IMR-90 (cell line): Measurements from ENCODE around the gene WRAP73. TPM values are rescaled to one million over a fixed set of nuclear protein-coding genes. Genes with fewer than 3 reads are reported as not detected.

Source experiments
- ATAC-seq: fragments of 200-7000 bp; cut with Tn5 transposase; 2 replicates; pipeline ENCODE4 v1.9.1; 2020; ENCODE audit warnings: low read depth, mild to moderate bottlenecking, moderate library complexity
- BruUV-seq: library from RNA; stranded (reverse); fragments of 400-500 nt; replicated peaks from 2 replicates; lab custom pipeline; 2021; lab: Mats Ljungman, UMichigan
- CTCF ChIA-PET: fragments of 300-600 bp; formaldehyde crosslinking; extraction: SDS; loops from one replicate; lab custom pipeline; 2021; ENCODE audit warnings: antibody characterized with exemption; lab: Yijun Ruan, JAX
- POLR2A ChIA-PET: fragments of 300-600 bp; sonication (Branson Sonifier 250); formaldehyde crosslinking; loops from one replicate; lab custom pipeline; 2022; ENCODE audit warnings: antibody characterized with exemption; ENCODE audit not compliant: unreplicated experiment; lab: Charles Lee
- DNase-seq: peaks from one replicate; pipeline ENCODE4 v3.0.0; 2013
- H2AFZ ChIP-seq: replicated peaks from 2 replicates; pipeline ENCODE3; 2013; ENCODE audit warnings: low read length, mild to moderate bottlenecking; ENCODE audit not compliant: poor library complexity
- H2AK5ac ChIP-seq: 2 replicates; pipeline ENCODE4 v1.6.1; 2013; ENCODE audit warnings: low read depth, low read length, inconsistent platforms
- H2AK9ac ChIP-seq: replicated peaks from 2 replicates; pipeline ENCODE3; 2013; ENCODE audit warnings: mild to moderate bottlenecking, low read depth, low read length, moderate library complexity; ENCODE audit not compliant: poor library complexity
- H2BK120ac ChIP-seq: 2 replicates; pipeline ENCODE4 v1.6.1; 2013; ENCODE audit warnings: low read depth, low read length, inconsistent platforms
- H2BK15ac ChIP-seq: 3 replicates; pipeline ENCODE4 v1.6.1; 2013; ENCODE audit warnings: low read depth, low read length, inconsistent platforms
- H2BK20ac ChIP-seq: 2 replicates; pipeline ENCODE4 v1.6.1; 2013; ENCODE audit warnings: low read depth, mild to moderate bottlenecking, inconsistent platforms, low read length, moderate library complexity
- H2BK5ac ChIP-seq: 2 replicates; pipeline ENCODE4 v1.6.1; 2013; ENCODE audit warnings: mild to moderate bottlenecking, low read depth, low read length, inconsistent platforms; ENCODE audit not compliant: poor library complexity, severe bottlenecking
- H3K14ac ChIP-seq: replicated peaks from 2 replicates; pipeline ENCODE4 v1.6.1; 2013; ENCODE audit warnings: low read depth, low read length, inconsistent platforms
- H3K18ac ChIP-seq: 2 replicates; pipeline ENCODE4 v1.6.1; 2013; ENCODE audit warnings: low read depth, low read length, control low read depth
- H3K23ac ChIP-seq: 2 replicates; pipeline ENCODE4 v1.6.1; 2013; ENCODE audit warnings: low read depth, low read length, inconsistent platforms
- H3K27ac ChIP-seq: 2 replicates; pipeline ENCODE4 v1.5.1; 2013; ENCODE audit warnings: mild to moderate bottlenecking, control low read depth, low read length; ENCODE audit not compliant: insufficient read depth
- H3K27me3 ChIP-seq: 2 replicates; pipeline ENCODE4 v1.6.1; 2013; ENCODE audit warnings: low read length; ENCODE audit not compliant: control insufficient read depth, insufficient read depth
- H3K36me3 ChIP-seq: 2 replicates; pipeline ENCODE4 v1.6.1; 2013; ENCODE audit warnings: low read length, mixed read lengths; ENCODE audit not compliant: control insufficient read depth, insufficient read depth
- H3K4ac ChIP-seq: 2 replicates; pipeline ENCODE4 v1.6.1; 2013; ENCODE audit warnings: low read depth, low read length, inconsistent platforms
- H3K4me1 ChIP-seq: 2 replicates; pipeline ENCODE4 v1.6.1; 2013; ENCODE audit warnings: low read length, mixed read lengths; ENCODE audit not compliant: control insufficient read depth, insufficient read depth
- H3K4me2 ChIP-seq: 2 replicates; pipeline ENCODE4 v1.6.1; 2013; ENCODE audit warnings: low read depth, mild to moderate bottlenecking, control low read depth, low read length, moderate library complexity
- H3K4me3 ChIP-seq: 2 replicates; pipeline ENCODE4 v1.5.1; 2013; ENCODE audit warnings: low read depth, mild to moderate bottlenecking, control low read depth, low read length, moderate library complexity; ENCODE audit not compliant: insufficient read depth
- H3K56ac ChIP-seq: 2 replicates; pipeline ENCODE4 v1.6.1; 2013; ENCODE audit warnings: low read length, inconsistent platforms; ENCODE audit not compliant: insufficient read depth; ENCODE audit errors: extremely low read depth
- H3K79me1 ChIP-seq, 2 experiments: 2 replicates each; pipeline ENCODE4 v1.6.1; 2013; ENCODE audit warnings: low read length in 2 of 2, inconsistent platforms in 1 of 2, low read depth in 1 of 2
- H3K9ac ChIP-seq: 2 replicates; pipeline ENCODE4 v1.6.1; 2013; ENCODE audit warnings: low read depth, low read length, control low read depth
- H3K9me1 ChIP-seq: 2 replicates; pipeline ENCODE4 v1.6.1; 2013; ENCODE audit warnings: low read length, inconsistent platforms; ENCODE audit not compliant: insufficient read depth
- H3K9me3 ChIP-seq: 2 replicates; pipeline ENCODE4 v1.6.1; 2013; ENCODE audit warnings: low read length; ENCODE audit not compliant: control insufficient read depth, insufficient read depth
- H4K20me1 ChIP-seq: 2 replicates; pipeline ENCODE4 v1.6.1; 2013; ENCODE audit warnings: low read length, inconsistent platforms; ENCODE audit not compliant: insufficient read depth
- H4K5ac ChIP-seq: 2 replicates; pipeline ENCODE4 v1.6.1; 2013; ENCODE audit warnings: mild to moderate bottlenecking, low read depth, low read length, control low read depth
- H4K8ac ChIP-seq, 2 experiments: 2 replicates each; pipeline ENCODE4 v1.6.1; 2013; ENCODE audit warnings: low read depth in 2 of 2, low read length in 2 of 2, control low read depth in 1 of 2, inconsistent platforms in 1 of 2
- H4K91ac ChIP-seq: 2 replicates; pipeline ENCODE4 v1.6.1; 2013; ENCODE audit warnings: low read depth, low read length, inconsistent platforms; ENCODE audit not compliant: insufficient read depth
- BHLHE40 ChIP-seq: fragments of 150-350 bp; IDR thresholded peaks from 2 replicates; pipeline ENCODE4 v1.6.1; 2016; ENCODE audit warnings: mild to moderate bottlenecking, low read depth, low read length
- CEBPB ChIP-seq: IDR thresholded peaks from 2 replicates; pipeline ENCODE4 v1.6.1; 2012; ENCODE audit warnings: low read depth, low read length, improper control_type of control experiment
- CTCF ChIP-seq: conservative IDR thresholded peaks from 2 replicates; pipeline ENCODE4 v1.5.1; 2012; ENCODE audit warnings: mild to moderate bottlenecking, low read depth, low read length, improper control_type of control experiment
- ELK1 ChIP-seq: fragments of 150-350 bp; IDR thresholded peaks from 2 replicates; pipeline ENCODE4 v1.6.1; 2016; ENCODE audit warnings: low read depth, mild to moderate bottlenecking, low read length, moderate library complexity, borderline replicate concordance
- MAZ ChIP-seq: IDR thresholded peaks from 2 replicates; pipeline ENCODE4 v1.6.1; 2012; ENCODE audit warnings: low read depth, mild to moderate bottlenecking, low read length, improper control_type of control experiment, moderate library complexity, borderline replicate concordance
- RAD21 ChIP-seq: IDR thresholded peaks from 2 replicates; pipeline ENCODE4 v1.6.1; 2012; ENCODE audit warnings: low read length, improper control_type of control experiment
- RFX5 ChIP-seq: IDR thresholded peaks from 2 replicates; pipeline ENCODE4 v1.8.0; 2012; ENCODE audit warnings: low read depth, mild to moderate bottlenecking, low read length, moderate library complexity
- USF2 ChIP-seq: fragments of 150-350 bp; IDR thresholded peaks from 2 replicates; pipeline ENCODE4 v1.6.1; 2017; ENCODE audit warnings: mild to moderate bottlenecking, antibody characterized with exemption, low read length, low read depth
- WGBS, 2 experiments: methylation state at CpG; one replicate each; pipeline versions ENCODE4 v1.1.5 to v1.1.7; 2013; ENCODE audit warnings: missing lambda C conversion rate in 2 of 2; ENCODE audit not compliant: insufficient read length in 1 of 2; ENCODE audit errors: extremely low coverage in 2 of 2; 5-methylcytosine and 5-hydroxymethylcytosine counted together
- dilution Hi-C: fragments of 300-500 bp; cut with HindIII; formaldehyde crosslinking; loops from one replicate; pipeline ENCODE4 v1.14.3; 2018; ENCODE audit warnings: low sequenced_read_pairs; ENCODE audit not compliant: unreplicated experiment
- in situ Hi-C: fragments of 300-500 bp; cut with MboI; formaldehyde crosslinking; loops from 3 replicates; pipeline ENCODE4 v1.14.3; 2019; ENCODE audit warnings: low sequenced_read_pairs, inconsistent platforms, mixed read lengths
- intact Hi-C: fragments of 100-400 bp; cut with micrococcal nuclease; formaldehyde crosslinking; loops from 2 replicates; pipeline ENCODE4 v1.10.0; 2022
- polyA plus RNA-seq, 3 experiments: library from polyadenylated mRNA; depleted of rRNA; stranded (reverse); fragments of >200 nt; gene quantifications; 2 replicates each; pipeline ENCODE4 v1.2.3, GENCODE V29; 2012; ENCODE audit warnings: low replicate concordance in 1 of 3
- total RNA-seq: library from RNA; depleted of rRNA; stranded (reverse); fragments of >200 nt; gene quantifications from 2 replicates; pipeline ENCODE4 v1.2.3, GENCODE V29; 2012

The WRAP73 gene
- total and polyA plus RNA-seq, 2 of the 4 experiments (the other 2 are of a cell fraction): 10.8 to 23.6 TPM

GRCh38 chr1:3645666-3646355 lies 4.1 kb downstream of the WRAP73 start:
- H2AK5ac ChIP-seq: no peak overlapping the region
- ChIA-PET POLR2A (no interaction called here), CTCF (no interaction called here)
- H2BK20ac ChIP-seq: no peak overlapping the region
- no peak for DNase-seq
- in situ Hi-C loops: no loop called here
- no peaks in the 10 kb centered on the region for H3K9me3 ChIP-seq
- no peak overlapping the region for H2AK9ac ChIP-seq
- H3K79me1 ChIP-seq: peaks cover 4 to 15% of the 10 kb centered on the region in 2 experiments
- H3K4ac ChIP-seq: no peak overlapping the region
- no peak overlapping the region for H2BK5ac ChIP-seq
- no peak overlapping the region for H2BK15ac ChIP-seq
- peaks cover 5% of the 10 kb centered on the region for H3K27me3 ChIP-seq
- no peak overlapping the region for H4K91ac ChIP-seq
- no peak overlapping the region for H3K9ac ChIP-seq
- no peak overlapping the region for H4K5ac ChIP-seq
- no peak for TF ChIP-seq BHLHE40
- TF ChIP-seq RFX5: no peak
- TF ChIP-seq USF2: no peak
- TF ChIP-seq CEBPB: no peak
- TF ChIP-seq CTCF: no peak
- TF ChIP-seq RAD21: no peak
- no peak for TF ChIP-seq ELK1
- no peak for TF ChIP-seq MAZ
- no peak for ATAC-seq
- no peak overlapping the region for H3K14ac ChIP-seq
- dilution Hi-C loops: no loop called here
- H3K23ac ChIP-seq: no peak overlapping the region
- H2AFZ ChIP-seq: no peak overlapping the region
- H3K4me2 ChIP-seq: no peak overlapping the region
- H3K4me1 ChIP-seq: no peaks in the 10 kb centered on the region; the same call in 1 of the 2 replicates
- 0 out of 2 replicates have a peak, but pooled peaks cover 3% of the 10 kb centered on the region for H3K9me1 ChIP-seq
- H3K36me3 ChIP-seq: peaks cover 25% of the 10 kb centered on the region
- H2BK120ac ChIP-seq: no peak overlapping the region
- no peaks in the 10 kb centered on the region for H4K20me1 ChIP-seq
- no peak overlapping the region for H4K8ac ChIP-seq
- intact Hi-C loops: no loop called here
- H3K56ac ChIP-seq: no peak overlapping the region
- no peak overlapping the region for H3K4me3 ChIP-seq
- no TSS peak for BruUV-seq
- WGBS, 2 experiments: 93% methylated on average over 2 of the region's 27 CpGs; no CpG with 5 or more reads in 1 of the 2 experiments
- H3K18ac ChIP-seq: no peak overlapping the region
- H3K27ac ChIP-seq: no peak overlapping the region
